Osteoblast (primary cell): ENCODE measurements around the gene MEAF6. TPM values are rescaled to one million over a fixed set of nuclear protein-coding genes. Genes with fewer than 3 reads are reported as not detected.
A peak's percentile ranks its signal among the peaks of the same experiment; 100 is the strongest.

Experiments used
- DNase-seq: peaks from one replicate; pipeline ENCODE4 v3.0.0; 2011; ENCODE audit warnings: low spot score, mixed read lengths; ENCODE audit not compliant: insufficient read length; ENCODE audit errors: missing footprints
- H2AFZ ChIP-seq: 2 replicates; pipeline ENCODE4 v1.6.0; 2011; ENCODE audit warnings: mild to moderate bottlenecking, low read length
- H3K27ac ChIP-seq: 2 replicates; pipeline ENCODE4 v1.5.1; 2011; ENCODE audit warnings: mild to moderate bottlenecking, low read depth, low read length, moderate library complexity
- H3K27me3 ChIP-seq: 2 replicates; pipeline ENCODE4 v1.6.0; 2012; ENCODE audit warnings: mild to moderate bottlenecking, control low read depth, inconsistent platforms, low read length, moderate library complexity; ENCODE audit not compliant: insufficient read depth
- H3K36me3 ChIP-seq: 2 replicates; pipeline ENCODE4 v1.5.1; 2011; ENCODE audit warnings: mild to moderate bottlenecking, low read length, control low read depth, moderate library complexity; ENCODE audit not compliant: insufficient read depth
- H3K4me1 ChIP-seq: 2 replicates; pipeline ENCODE4 v1.5.1; 2011; ENCODE audit warnings: mild to moderate bottlenecking, low read length, control low read depth, moderate library complexity; ENCODE audit not compliant: insufficient read depth
- H3K4me2 ChIP-seq: 2 replicates; pipeline ENCODE4 v1.6.0; 2011; ENCODE audit warnings: mild to moderate bottlenecking, low read length; ENCODE audit not compliant: insufficient read depth
- H3K4me3 ChIP-seq: fragments of 200-600 bp; sonication (generic); 3 replicates; pipeline ENCODE4 v1.5.1; 2012; ENCODE audit warnings: mild to moderate bottlenecking, low read length, inconsistent platforms; ENCODE audit not compliant: insufficient read depth
- H3K79me2 ChIP-seq: 2 replicates; pipeline ENCODE4 v1.6.0; 2012; ENCODE audit warnings: mild to moderate bottlenecking, low read length, control low read depth, inconsistent platforms; ENCODE audit not compliant: insufficient read depth
- H3K9me3 ChIP-seq: 2 replicates; pipeline ENCODE4 v1.5.1; 2011; ENCODE audit warnings: low read depth, low read length, control low read depth
- H4K20me1 ChIP-seq: 2 replicates; pipeline ENCODE4 v1.6.0; 2012; ENCODE audit warnings: mild to moderate bottlenecking, low read length, control low read depth; ENCODE audit not compliant: insufficient read depth
- total RNA-seq: library from RNA; depleted of rRNA; stranded (reverse); fragments of >200 nt; gene quantifications from 2 replicates; pipeline ENCODE4 v1.2.3, GENCODE V29; 2012
- TF ChIP-seq, protein P1 (sequence below): IDR thresholded peaks from 2 replicates; pipeline ENCODE4 v1.5.1; 2011; ENCODE audit warnings: mild to moderate bottlenecking, low read depth, low read length, moderate library complexity; ENCODE audit errors: extremely low read depth

MEAF6 gene
- total RNA-seq, 1 donor = 64.1 TPM

DNA sequence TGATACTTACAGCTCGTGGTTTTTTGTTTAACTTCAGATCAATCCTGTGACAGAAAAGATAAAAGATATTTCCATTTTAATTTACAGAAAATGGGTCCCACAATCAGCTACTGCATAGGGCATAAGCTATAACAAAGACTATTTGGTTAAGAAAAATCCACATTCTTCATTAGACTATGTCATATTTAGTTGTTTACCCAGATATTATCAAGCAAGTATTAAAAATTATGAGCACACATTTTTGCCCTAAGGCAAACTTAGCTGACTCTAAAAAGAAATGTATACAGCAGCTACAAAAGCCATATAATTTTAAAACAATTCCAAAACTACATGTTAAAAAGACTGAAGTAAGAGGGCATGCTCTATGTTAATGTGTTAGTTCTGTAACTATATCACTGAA is 18.7 kb downstream of the MEAF6 start:
- Histone ChIP-seq H3K36me3 (peaks cover 19% of the 10 kb centered on the region), H3K27ac (no peak overlapping the region), H2AFZ (no peak overlapping the region), H3K79me2 (peaks cover 12% of the 10 kb centered on the region), H3K4me1 (peaks cover 10% of the 10 kb centered on the region), H3K9me3 (no peaks in the 10 kb centered on the region), H3K4me2 (no peak overlapping the region), H3K27me3 (no peaks in the 10 kb centered on the region), H4K20me1 (peaks cover 11% of the 10 kb centered on the region), H3K4me3 (no peak overlapping the region)
- TF ChIP-seq, protein P1, sequence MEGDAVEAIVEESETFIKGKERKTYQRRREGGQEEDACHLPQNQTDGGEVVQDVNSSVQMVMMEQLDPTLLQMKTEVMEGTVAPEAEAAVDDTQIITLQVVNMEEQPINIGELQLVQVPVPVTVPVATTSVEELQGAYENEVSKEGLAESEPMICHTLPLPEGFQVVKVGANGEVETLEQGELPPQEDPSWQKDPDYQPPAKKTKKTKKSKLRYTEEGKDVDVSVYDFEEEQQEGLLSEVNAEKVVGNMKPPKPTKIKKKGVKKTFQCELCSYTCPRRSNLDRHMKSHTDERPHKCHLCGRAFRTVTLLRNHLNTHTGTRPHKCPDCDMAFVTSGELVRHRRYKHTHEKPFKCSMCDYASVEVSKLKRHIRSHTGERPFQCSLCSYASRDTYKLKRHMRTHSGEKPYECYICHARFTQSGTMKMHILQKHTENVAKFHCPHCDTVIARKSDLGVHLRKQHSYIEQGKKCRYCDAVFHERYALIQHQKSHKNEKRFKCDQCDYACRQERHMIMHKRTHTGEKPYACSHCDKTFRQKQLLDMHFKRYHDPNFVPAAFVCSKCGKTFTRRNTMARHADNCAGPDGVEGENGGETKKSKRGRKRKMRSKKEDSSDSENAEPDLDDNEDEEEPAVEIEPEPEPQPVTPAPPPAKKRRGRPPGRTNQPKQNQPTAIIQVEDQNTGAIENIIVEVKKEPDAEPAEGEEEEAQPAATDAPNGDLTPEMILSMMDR = no peak
- no peak for DNase-seq

- no peak for DNase-seq
- Histone ChIP-seq H3K4me3 (no peak overlapping the region), H3K4me1 (no peaks in the 10 kb centered on the region), H2AFZ (no peak overlapping the region), H3K36me3 (peaks cover 29% of the 10 kb centered on the region), H3K4me2 (no peak overlapping the region), H3K27ac (no peak overlapping the region), H3K79me2 (peaks cover 7% of the 10 kb centered on the region), H3K27me3 (no peaks in the 10 kb centered on the region), H3K9me3 (no peaks in the 10 kb centered on the region), H4K20me1 (no peaks in the 10 kb centered on the region)
- TF ChIP-seq, protein P1 = no peak
Measured at GRCh38 chr1:37493336-37494098, 21.0 kb downstream of the MEAF6 start.

GRCh38 chr1:37487619-37487984 is 27.0 kb downstream of the MEAF6 start:
- DNase-seq = no peak
- H3K27me3 ChIP-seq = no peaks in the 10 kb centered on the region
- TF ChIP-seq, protein P1 = no peak
- no peak overlapping the region for H2AFZ ChIP-seq
- peaks cover 47% of the 10 kb centered on the region for H3K36me3 ChIP-seq
- no peak overlapping the region for H3K4me2 ChIP-seq
- H3K4me1 ChIP-seq = peaks cover 28% of the 10 kb centered on the region
- H3K27ac ChIP-seq = no peak overlapping the region
- H4K20me1 ChIP-seq = peaks cover 3% of the 10 kb centered on the region
- H3K9me3 ChIP-seq = no peaks in the 10 kb centered on the region
- H3K79me2 ChIP-seq = no peaks in the 10 kb centered on the region
- H3K4me3 ChIP-seq = no peak overlapping the region

DNA sequence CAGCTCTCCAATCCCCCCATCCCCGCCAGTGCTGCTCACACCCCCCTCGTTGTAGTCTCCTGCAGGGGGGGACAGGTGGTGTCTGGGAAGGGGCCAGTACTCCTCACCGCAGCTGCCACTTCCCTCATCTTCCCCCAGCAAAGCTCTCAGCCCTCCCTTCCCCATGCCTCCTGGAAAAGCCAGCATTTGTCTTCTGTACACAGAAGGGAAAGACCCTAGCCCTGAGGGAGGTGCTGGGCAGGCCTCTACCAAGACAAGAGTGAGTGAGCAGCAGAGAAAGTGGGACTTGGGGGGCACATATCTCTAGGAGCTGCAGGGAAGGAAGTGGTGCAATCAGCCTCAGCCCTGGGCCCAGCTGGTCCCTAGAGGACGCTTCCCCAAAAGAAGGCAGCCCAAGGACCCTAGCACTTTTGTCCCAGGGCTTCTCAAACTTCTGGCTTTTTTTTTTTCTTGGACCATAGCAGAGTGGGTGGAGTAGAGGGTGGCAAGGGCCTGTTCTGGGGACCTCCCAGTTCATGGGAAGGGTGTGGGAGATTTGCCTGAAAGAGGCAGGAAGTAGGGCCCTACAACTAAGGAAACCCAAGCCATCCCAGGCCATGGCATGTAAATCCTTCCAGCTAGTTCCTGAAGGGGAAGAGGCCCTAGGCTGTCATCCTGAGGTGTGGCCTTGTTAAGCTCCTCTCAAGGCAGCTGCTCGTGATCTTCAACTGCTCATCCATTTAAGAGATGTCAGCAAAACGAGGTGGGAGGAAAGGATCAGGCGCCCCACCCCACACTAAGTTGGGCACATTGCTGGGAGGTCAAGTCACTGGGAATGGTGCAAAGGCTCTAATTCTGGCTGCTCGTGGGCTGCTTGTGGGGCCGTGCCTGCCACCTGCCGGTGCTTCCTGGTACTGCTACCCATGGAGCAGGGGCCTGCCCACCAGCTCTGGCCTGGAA is 27.6 kb downstream of the MEAF6 start:
- H3K27me3 ChIP-seq = no peaks in the 10 kb centered on the region
- TF ChIP-seq, protein P1 = peak; percentile 96
- peaks cover 53% of the 10 kb centered on the region for H3K36me3 ChIP-seq
- peak overlapping the region; percentile 57 for H3K27ac ChIP-seq
- H3K9me3 ChIP-seq = no peaks in the 10 kb centered on the region
- peaks cover 3% of the 10 kb centered on the region for H4K20me1 ChIP-seq
- H3K4me1 ChIP-seq = peaks cover 28% of the 10 kb centered on the region
- DNase-seq = peak; percentile 95
- H3K79me2 ChIP-seq = peaks cover 6% of the 10 kb centered on the region
- no peak overlapping the region for H2AFZ ChIP-seq
- H3K4me3 ChIP-seq = no peak overlapping the region
- H3K4me2 ChIP-seq = no peak overlapping the region
